ENCODE results near the gene ADNP. TPM values are rescaled to one million over a fixed set of nuclear protein-coding genes. Genes with fewer than 3 reads are reported as not detected.

The ADNP gene
- polyA plus RNA-seq, 1 of the 3 experiments (the other 2 are of a cell fraction) = 13.3 TPM

DNA sequence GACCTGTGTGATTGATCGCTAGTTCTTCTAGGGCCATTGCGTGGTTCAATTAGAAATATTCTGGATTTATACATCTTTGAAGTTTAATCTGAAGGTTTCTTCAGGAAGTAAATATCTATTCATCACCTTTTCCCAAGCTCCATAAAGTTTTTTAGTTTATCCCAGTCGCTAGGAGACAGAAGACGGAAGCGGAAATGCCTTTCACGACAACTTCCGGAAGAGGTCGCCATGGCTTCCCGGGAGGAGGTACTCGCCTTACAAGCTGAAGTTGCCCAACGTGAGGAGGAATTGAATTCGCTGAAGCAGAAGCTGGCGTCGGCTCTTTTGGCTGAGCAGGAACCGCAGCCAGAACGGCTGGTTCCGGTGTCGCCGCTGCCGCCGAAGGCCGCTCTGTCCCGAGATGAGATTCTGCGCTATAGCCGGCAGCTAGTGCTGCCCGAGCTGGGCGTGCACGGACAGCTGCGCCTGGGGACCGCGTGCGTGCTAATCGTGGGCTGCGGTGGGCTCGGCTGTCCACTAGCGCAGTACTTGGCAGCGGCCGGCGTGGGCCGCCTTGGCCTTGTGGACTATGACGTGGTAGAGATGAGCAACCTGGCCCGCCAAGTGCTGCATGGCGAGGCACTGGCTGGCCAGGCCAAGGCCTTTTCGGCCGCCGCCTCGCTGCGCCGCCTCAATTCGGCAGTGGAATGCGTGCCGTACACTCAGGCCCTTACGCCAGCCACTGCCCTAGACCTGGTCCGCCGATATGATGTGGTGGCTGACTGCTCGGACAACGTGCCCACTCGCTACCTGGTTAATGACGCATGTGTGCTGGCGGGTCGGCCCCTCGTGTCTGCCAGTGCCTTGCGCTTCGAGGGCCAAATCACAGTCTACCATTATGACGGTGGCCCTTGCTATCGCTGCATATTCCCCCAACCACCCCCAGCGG lies 27.6 kb upstream of the ADNP start, which contains the start of gene MOCS3 (continued):
- TF ChIP-seq, protein P1, sequence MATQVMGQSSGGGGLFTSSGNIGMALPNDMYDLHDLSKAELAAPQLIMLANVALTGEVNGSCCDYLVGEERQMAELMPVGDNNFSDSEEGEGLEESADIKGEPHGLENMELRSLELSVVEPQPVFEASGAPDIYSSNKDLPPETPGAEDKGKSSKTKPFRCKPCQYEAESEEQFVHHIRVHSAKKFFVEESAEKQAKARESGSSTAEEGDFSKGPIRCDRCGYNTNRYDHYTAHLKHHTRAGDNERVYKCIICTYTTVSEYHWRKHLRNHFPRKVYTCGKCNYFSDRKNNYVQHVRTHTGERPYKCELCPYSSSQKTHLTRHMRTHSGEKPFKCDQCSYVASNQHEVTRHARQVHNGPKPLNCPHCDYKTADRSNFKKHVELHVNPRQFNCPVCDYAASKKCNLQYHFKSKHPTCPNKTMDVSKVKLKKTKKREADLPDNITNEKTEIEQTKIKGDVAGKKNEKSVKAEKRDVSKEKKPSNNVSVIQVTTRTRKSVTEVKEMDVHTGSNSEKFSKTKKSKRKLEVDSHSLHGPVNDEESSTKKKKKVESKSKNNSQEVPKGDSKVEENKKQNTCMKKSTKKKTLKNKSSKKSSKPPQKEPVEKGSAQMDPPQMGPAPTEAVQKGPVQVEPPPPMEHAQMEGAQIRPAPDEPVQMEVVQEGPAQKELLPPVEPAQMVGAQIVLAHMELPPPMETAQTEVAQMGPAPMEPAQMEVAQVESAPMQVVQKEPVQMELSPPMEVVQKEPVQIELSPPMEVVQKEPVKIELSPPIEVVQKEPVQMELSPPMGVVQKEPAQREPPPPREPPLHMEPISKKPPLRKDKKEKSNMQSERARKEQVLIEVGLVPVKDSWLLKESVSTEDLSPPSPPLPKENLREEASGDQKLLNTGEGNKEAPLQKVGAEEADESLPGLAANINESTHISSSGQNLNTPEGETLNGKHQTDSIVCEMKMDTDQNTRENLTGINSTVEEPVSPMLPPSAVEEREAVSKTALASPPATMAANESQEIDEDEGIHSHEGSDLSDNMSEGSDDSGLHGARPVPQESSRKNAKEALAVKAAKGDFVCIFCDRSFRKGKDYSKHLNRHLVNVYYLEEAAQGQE (IDR thresholded peaks at IDR 0.05; ENCODE audit: low read depth, low read length) = no peak
- TF ChIP-seq, protein P2, sequence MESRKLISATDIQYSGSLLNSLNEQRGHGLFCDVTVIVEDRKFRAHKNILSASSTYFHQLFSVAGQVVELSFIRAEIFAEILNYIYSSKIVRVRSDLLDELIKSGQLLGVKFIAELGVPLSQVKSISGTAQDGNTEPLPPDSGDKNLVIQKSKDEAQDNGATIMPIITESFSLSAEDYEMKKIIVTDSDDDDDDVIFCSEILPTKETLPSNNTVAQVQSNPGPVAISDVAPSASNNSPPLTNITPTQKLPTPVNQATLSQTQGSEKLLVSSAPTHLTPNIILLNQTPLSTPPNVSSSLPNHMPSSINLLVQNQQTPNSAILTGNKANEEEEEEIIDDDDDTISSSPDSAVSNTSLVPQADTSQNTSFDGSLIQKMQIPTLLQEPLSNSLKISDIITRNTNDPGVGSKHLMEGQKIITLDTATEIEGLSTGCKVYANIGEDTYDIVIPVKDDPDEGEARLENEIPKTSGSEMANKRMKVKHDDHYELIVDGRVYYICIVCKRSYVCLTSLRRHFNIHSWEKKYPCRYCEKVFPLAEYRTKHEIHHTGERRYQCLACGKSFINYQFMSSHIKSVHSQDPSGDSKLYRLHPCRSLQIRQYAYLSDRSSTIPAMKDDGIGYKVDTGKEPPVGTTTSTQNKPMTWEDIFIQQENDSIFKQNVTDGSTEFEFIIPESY (IDR thresholded peaks at IDR 0.05; ENCODE audit: borderline replicate concordance, low read depth) = no peak
- TF ChIP-seq MXI1 (IDR thresholded peaks at IDR 0.05; ENCODE audit: low read depth, low read length) = peak; percentile 87; the same call in 1 of the 2 replicates
- 0 out of 4 replicates have a peak, but pooled peaks of 1 of the 2 experiments have one; percentile 32 for TF ChIP-seq EP300 (IDR thresholded peaks at IDR 0.05; ENCODE audit: borderline replicate concordance in 1 of 2, low read depth in 1 of 2, low read length in 1 of 2)
- no peak for TF ChIP-seq NFIC (IDR thresholded peaks at IDR 0.05; ENCODE audit: borderline replicate concordance)
- no peak for TF ChIP-seq POLR2AphosphoS5 (IDR thresholded peaks at IDR 0.05; ENCODE audit: low read depth, low read length)
- TF ChIP-seq FOXJ3 (CRISPR knock-in tag; IDR thresholded peaks at IDR 0.05) = no peak; the same call in 1 of the 2 replicates
- TF ChIP-seq, protein P3, sequence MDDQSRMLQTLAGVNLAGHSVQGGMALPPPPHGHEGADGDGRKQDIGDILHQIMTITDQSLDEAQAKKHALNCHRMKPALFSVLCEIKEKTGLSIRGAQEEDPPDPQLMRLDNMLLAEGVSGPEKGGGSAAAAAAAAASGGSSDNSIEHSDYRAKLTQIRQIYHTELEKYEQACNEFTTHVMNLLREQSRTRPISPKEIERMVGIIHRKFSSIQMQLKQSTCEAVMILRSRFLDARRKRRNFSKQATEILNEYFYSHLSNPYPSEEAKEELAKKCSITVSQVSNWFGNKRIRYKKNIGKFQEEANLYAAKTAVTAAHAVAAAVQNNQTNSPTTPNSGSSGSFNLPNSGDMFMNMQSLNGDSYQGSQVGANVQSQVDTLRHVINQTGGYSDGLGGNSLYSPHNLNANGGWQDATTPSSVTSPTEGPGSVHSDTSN (IDR thresholded peaks at IDR 0.05) = no peak
- peak; percentile 90 for TF ChIP-seq YY1 (IDR thresholded peaks at IDR 0.05; ENCODE audit: low read depth)
- TF ChIP-seq, protein P4, sequence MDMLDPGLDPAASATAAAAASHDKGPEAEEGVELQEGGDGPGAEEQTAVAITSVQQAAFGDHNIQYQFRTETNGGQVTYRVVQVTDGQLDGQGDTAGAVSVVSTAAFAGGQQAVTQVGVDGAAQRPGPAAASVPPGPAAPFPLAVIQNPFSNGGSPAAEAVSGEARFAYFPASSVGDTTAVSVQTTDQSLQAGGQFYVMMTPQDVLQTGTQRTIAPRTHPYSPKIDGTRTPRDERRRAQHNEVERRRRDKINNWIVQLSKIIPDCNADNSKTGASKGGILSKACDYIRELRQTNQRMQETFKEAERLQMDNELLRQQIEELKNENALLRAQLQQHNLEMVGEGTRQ (IDR thresholded peaks at IDR 0.05; ENCODE audit: borderline replicate concordance, low read depth, low read length) = no peak
- TF ChIP-seq RXRA (IDR thresholded peaks at IDR 0.05; ENCODE audit: borderline replicate concordance, low read depth) = no peak
- 0 out of 2 replicates have a peak, but pooled peaks have one; percentile 13 for TF ChIP-seq JUND (IDR thresholded peaks at IDR 0.05)
- TF ChIP-seq NRF1 (IDR thresholded peaks at IDR 0.05; ENCODE audit: low read depth, low read length) = no peak

All from SK-N-SH (cell line).